ENCODE data around the gene METTL8. TPM values are rescaled to one million over a fixed set of nuclear protein-coding genes. Genes with fewer than 3 reads are reported as not detected.
"Not testable (repeated sequence)": the region's sequence is repeated elsewhere in the genome, so short reads cannot be mapped to it uniquely, and the experiment has no call there.

METTL8 gene
- total and polyA plus RNA-seq, 8 donors, result 3.6 to 42.9 (median 7.0) TPM

- WGBS, 5 donors, result 46 to 84% (median 61%) methylated on average over 2 of the region's 2 CpGs
- DNase-seq, result no peak
- intact Hi-C loops (cut with DNase I; ENCODE audit: low total_unique reads), result loop anchor here (5.0 kb wide), 1 partner anchor 447 kb away; no protein-coding TSS in a partner anchor
Observed at GRCh38 chr2:171419333-171419732, 14.5 kb downstream of the METTL8 start.

GRCh38 chr2:171416009-171416926 is 17.5 kb downstream of the METTL8 start:
- no peaks in the 10 kb centered on the region for H3K9me3 ChIP-seq
- peak overlapping the region in 1 of 4 donors; percentile 9 for H3K4me3 ChIP-seq
- peaks cover 0 to 12% (median 4%) of the 10 kb centered on the region in 4 donors for H3K4me1 ChIP-seq
- H3K36me3 ChIP-seq, result no peaks in the 10 kb centered on the region
- DNase-seq, result peak; percentile 91 to 96
- intact Hi-C loops (cut with DNase I; ENCODE audit: low total_unique reads), result loop anchor here (5.0 kb wide), 1 partner anchor 444 kb away; no protein-coding TSS in a partner anchor
- 28 to 34% (median 29%) methylated on average over 7 of the region's 7 CpGs for WGBS, 5 donors
- no peaks in the 10 kb centered on the region for H3K27me3 ChIP-seq
- H3K27ac ChIP-seq, result peak overlapping the region in 4 of 5 donors; percentile 34 to 68 (median 41)
- TF ChIP-seq POLR2A (IDR thresholded peaks at IDR 0.05) (no peak), EP300 (IDR thresholded peaks at IDR 0.05) (no peak), POLR2AphosphoS5 (IDR thresholded peaks at IDR 0.05) (peak; percentile 27 to 90 (median 62)), CTCF (IDR thresholded peaks at IDR 0.05) (peak in 5 of 7 experiments; percentile 64 to 85 (median 77))

More at GRCh38 chr2:171419333-171419732, 14.5 kb downstream of the METTL8 start:
- no peak overlapping the region for H3K27ac ChIP-seq
- peaks cover 3 to 14% (median 10%) of the 10 kb centered on the region in 4 donors for H3K9me3 ChIP-seq
- H3K4me1 ChIP-seq, result peaks cover 0 to 8% (median 0%) of the 10 kb centered on the region in 4 donors
- H3K36me3 ChIP-seq, result peaks cover 0 to 8% (median 0%) of the 10 kb centered on the region in 4 donors
- no peak overlapping the region for H3K4me3 ChIP-seq
- TF ChIP-seq POLR2AphosphoS5 (IDR thresholded peaks at IDR 0.05), result no peak
- TF ChIP-seq POLR2A (IDR thresholded peaks at IDR 0.05), result no peak
- no peak for TF ChIP-seq CTCF (IDR thresholded peaks at IDR 0.05)
- no peak for TF ChIP-seq EP300 (IDR thresholded peaks at IDR 0.05)
- no peaks in the 10 kb centered on the region for H3K27me3 ChIP-seq

- intact Hi-C loops (cut with DNase I; ENCODE audit: low total_unique reads), result loop anchor here (5.0 kb wide), 1 partner anchor 442 kb away; no protein-coding TSS in a partner anchor
- peaks cover 0 to 19% (median 8%) of the 10 kb centered on the region in 4 donors for H3K4me1 ChIP-seq
- not testable (repeated sequence) for DNase-seq, H3K27ac ChIP-seq, H3K36me3 ChIP-seq, H3K9me3 ChIP-seq, H3K27me3 ChIP-seq, H3K4me3 ChIP-seq
- WGBS, 5 donors, result 79 to 93% (median 84%) methylated on average over 4 of the region's 4 CpGs
Observed at GRCh38 chr2:171414645-171415044, 19.1 kb downstream of the METTL8 start.

- no peaks in the 10 kb centered on the region for H3K9me3 ChIP-seq
- intact Hi-C loops (cut with DNase I; ENCODE audit: low total_unique reads), result no loop called here
- H3K36me3 ChIP-seq, result no peaks in the 10 kb centered on the region
- TF ChIP-seq POLR2A (IDR thresholded peaks at IDR 0.05), result no peak
- TF ChIP-seq CTCF (IDR thresholded peaks at IDR 0.05), result no peak
- no peak for TF ChIP-seq POLR2AphosphoS5 (IDR thresholded peaks at IDR 0.05)
- H3K27ac ChIP-seq, result no peak overlapping the region
- no peak for DNase-seq
- 74 to 87% (median 80%) methylated on average over 2 of the region's 2 CpGs for WGBS, 5 donors
- H3K27me3 ChIP-seq, result no peaks in the 10 kb centered on the region
- no peak overlapping the region for H3K4me3 ChIP-seq
- H3K4me1 ChIP-seq, result peaks cover 0 to 23% (median 9%) of the 10 kb centered on the region in 4 donors
Observed at GRCh38 chr2:171412571-171413175, 21.1 kb downstream of the METTL8 start.
